ENCODE results near the gene GPR160.

Gene GPR160

GRCh38 chr3:170033489-170033888 is 4.3 kb upstream of the GPR160 start:
- no peak for DNase-seq

GRCh38 chr3:170038434-170039110 is 777 bp downstream of the GPR160 start:
- peak; percentile 66 for DNase-seq

GRCh38 chr3:170040418-170040817 is 2.6 kb downstream of the GPR160 start:
- no peak for DNase-seq

- no peak for DNase-seq
Measured at GRCh38 chr3:170043506-170043905, 5.7 kb downstream of the GPR160 start.

- DNase-seq = no peak
Measured at GRCh38 chr3:170044271-170044670, 6.5 kb downstream of the GPR160 start.

- peak; percentile 6 for DNase-seq
Measured at GRCh38 chr3:170044795-170045244, 7.0 kb downstream of the GPR160 start.

GRCh38 chr3:170046269-170047132 is 8.7 kb downstream of the GPR160 start:
- peak; percentile 19 for DNase-seq

- DNase-seq = no peak
Measured at GRCh38 chr3:170047133-170047404, 9.3 kb downstream of the GPR160 start.

- DNase-seq = peak; percentile 72
Measured at GRCh38 chr3:170049146-170050000, 11.6 kb downstream of the GPR160 start.

- DNase-seq = no peak
Measured at GRCh38 chr3:170050753-170051152, 13.0 kb downstream of the GPR160 start.

GRCh38 chr3:170052398-170052797 is 14.6 kb downstream of the GPR160 start:
- DNase-seq = no peak

- DNase-seq = no peak
Measured at GRCh38 chr3:170054204-170054603, 16.4 kb downstream of the GPR160 start.

- DNase-seq = no peak
Measured at GRCh38 chr3:170055209-170055608, 17.4 kb downstream of the GPR160 start.

- DNase-seq = no peak
Measured at GRCh38 chr3:170056710-170057454, 19.1 kb downstream of the GPR160 start.

- DNase-seq = no peak
Measured at GRCh38 chr3:170057550-170057949, 19.8 kb downstream of the GPR160 start.

- DNase-seq = no peak
Measured at GRCh38 chr3:170058127-170058526, 20.3 kb downstream of the GPR160 start.

GRCh38 chr3:170059447-170059846 is 21.7 kb downstream of the GPR160 start:
- no peak for DNase-seq

GRCh38 chr3:170062068-170062467 is 24.3 kb downstream of the GPR160 start:
- DNase-seq = no peak

- DNase-seq = no peak
Measured at GRCh38 chr3:170062769-170063168, 25.0 kb downstream of the GPR160 start.

- no peak for DNase-seq
Measured at GRCh38 chr3:170063691-170064090, 25.9 kb downstream of the GPR160 start.

- no peak for DNase-seq
Measured at GRCh38 chr3:170064108-170064507, 26.3 kb downstream of the GPR160 start.

GRCh38 chr3:170075441-170076091 is 37.8 kb downstream of the GPR160 start:
- no peak for DNase-seq
